Upper lobe of left lung (tissue), 4 donors: Measurements from ENCODE around the gene AFF4.
A peak's percentile ranks its signal among the peaks of the same experiment; 100 is the strongest.

Experiments
- CTCF ChIP-seq, 6 experiments: fragments of 450-650 bp in 4 of 6; fragments of 200-600 bp in 2 of 6; sonication (generic) in 2 of 6; IDR thresholded peaks; one replicate each; pipeline ENCODE4 v1.5.1; 2016 to 2019; ENCODE audit warnings: antibody characterized with exemption in 6 of 6
- POLR2A ChIP-seq, 4 donors: fragments of 450-650 bp; IDR thresholded peaks; one replicate each; pipeline ENCODE4 v1.5.1; 2016 to 2017; ENCODE audit warnings: antibody characterized with exemption in 4 of 4, mild to moderate bottlenecking in 2 of 4
- POLR2AphosphoS5 ChIP-seq, 2 donors: sonication (generic); formaldehyde crosslinking; IDR thresholded peaks; one replicate each; pipeline ENCODE4 v1.5.1; 2017; ENCODE audit warnings: antibody characterized with exemption in 2 of 2

DNA sequence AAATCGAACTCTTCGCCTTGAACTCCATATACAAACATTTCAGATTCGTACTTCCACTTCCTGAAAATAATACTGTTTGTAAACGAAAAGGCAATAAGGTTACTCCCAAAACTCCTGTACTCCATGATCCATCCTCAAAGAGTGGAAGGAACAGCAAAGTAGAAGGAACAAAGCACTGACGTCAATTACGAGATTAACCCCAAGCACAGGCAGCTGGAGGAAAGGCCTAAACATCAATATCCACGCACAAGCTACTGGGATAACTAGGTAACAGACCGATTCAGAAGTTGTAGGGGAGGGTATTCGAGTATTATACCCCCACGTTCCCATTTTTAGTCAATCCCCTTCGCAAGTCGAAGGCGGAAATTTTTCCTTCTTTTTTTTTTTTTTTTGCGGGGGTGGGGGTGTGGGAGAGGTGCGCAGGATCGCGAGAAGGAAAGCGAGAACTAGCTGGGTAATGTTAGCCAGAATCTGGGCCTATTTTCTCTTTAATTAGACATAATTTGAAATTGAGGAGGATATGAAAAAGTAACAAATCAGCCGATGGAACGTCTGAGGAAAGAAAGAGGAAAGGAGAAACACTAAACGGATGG lies 909 bp downstream of the AFF4 start:
- TF ChIP-seq POLR2AphosphoS5 (IDR thresholded peaks at IDR 0.05) = peak in 1 of 2 donors; percentile 53
- no peak for TF ChIP-seq CTCF (IDR thresholded peaks at IDR 0.05)
- peak in 1 of 4 donors; percentile 40 for TF ChIP-seq POLR2A (IDR thresholded peaks at IDR 0.05)
